NCI-H1417 treated with DMSO at 0.1 percent for 48 hours (cell line): ENCODE results near the gene ARHGAP24.
"Not testable (repeated sequence)": the region's sequence is repeated elsewhere in the genome, so short reads cannot be mapped to it uniquely, and the experiment has no call there.

Experiments
- DNase-seq: peaks from one replicate; lab custom pipeline; 2025; lab: John Stamatoyannopoulos, UW

Gene ARHGAP24

GRCh38 chr4:85656759-85657505 is 182.0 kb downstream of the ARHGAP24 start:
- no peak for DNase-seq

- DNase-seq: no peak
These were observed 184.0 kb downstream of the ARHGAP24 start for GRCh38 chr4:85658766-85659439.

GRCh38 chr4:85659610-85660218 is 184.8 kb downstream of the ARHGAP24 start:
- no peak for DNase-seq

GRCh38 chr4:85666625-85667024 is 191.7 kb downstream of the ARHGAP24 start:
- not testable (repeated sequence) for DNase-seq

- no peak for DNase-seq
These were observed 194.3 kb downstream of the ARHGAP24 start for GRCh38 chr4:85669204-85669603.

GRCh38 chr4:85669992-85670548 is 195.1 kb downstream of the ARHGAP24 start:
- DNase-seq: no peak

- no peak for DNase-seq
These were observed 196.2 kb downstream of the ARHGAP24 start for GRCh38 chr4:85671120-85671519.

GRCh38 chr4:85672116-85672515 is 197.2 kb downstream of the ARHGAP24 start:
- DNase-seq: no peak

GRCh38 chr4:85672959-85673358 is 198.0 kb downstream of the ARHGAP24 start:
- DNase-seq: no peak

- DNase-seq: no peak
These were observed 198.6 kb downstream of the ARHGAP24 start for GRCh38 chr4:85673540-85673939.

GRCh38 chr4:85675076-85676049 is 200.4 kb downstream of the ARHGAP24 start:
- DNase-seq: peak; percentile 38

GRCh38 chr4:85676050-85676425 is 201.1 kb downstream of the ARHGAP24 start:
- DNase-seq: no peak

- DNase-seq: peak; percentile 44
These were observed 202.1 kb downstream of the ARHGAP24 start for GRCh38 chr4:85676850-85677590.

- no peak for DNase-seq
These were observed 206.3 kb downstream of the ARHGAP24 start for GRCh38 chr4:85681221-85681657.

- no peak for DNase-seq
These were observed 207.0 kb downstream of the ARHGAP24 start for GRCh38 chr4:85681921-85682320.

GRCh38 chr4:85682391-85682790 is 207.4 kb downstream of the ARHGAP24 start:
- DNase-seq: no peak

- DNase-seq: no peak
These were observed 209.7 kb downstream of the ARHGAP24 start for GRCh38 chr4:85684676-85685075.

GRCh38 chr4:85686398-85686797 is 211.4 kb downstream of the ARHGAP24 start:
- no peak for DNase-seq

GRCh38 chr4:85688055-85688740 is 213.2 kb downstream of the ARHGAP24 start:
- no peak for DNase-seq

GRCh38 chr4:85696661-85697060 is 221.7 kb downstream of the ARHGAP24 start:
- DNase-seq: no peak
